Sigmoid colon (tissue), 4 donors: Measurements from ENCODE around the gene ALG8.

Experiments
- CTCF ChIP-seq, 4 experiments: fragments of 450-650 bp in 3 of 4; fragments of 200-600 bp in 1 of 4; IDR thresholded peaks; one replicate each; pipeline ENCODE4 v1.5.1; 2016 to 2019; ENCODE audit warnings: antibody characterized with exemption in 4 of 4, mild to moderate bottlenecking in 3 of 4, moderate library complexity in 2 of 4
- EP300 ChIP-seq, 4 donors: sonication (generic); formaldehyde crosslinking; IDR thresholded peaks; one replicate each; pipeline ENCODE4 v1.6.1; 2017; ENCODE audit warnings: antibody characterized with exemption in 4 of 4

GRCh38 chr11:78171951-78172350 is 32.5 kb upstream of the ALG8 start:
- TF ChIP-seq EP300 (IDR thresholded peaks at IDR 0.05) (no peak), CTCF (IDR thresholded peaks at IDR 0.05) (no peak)
